HT-29 (cell line): ENCODE data around the gene NCOA1. TPM values are rescaled to one million over a fixed set of nuclear protein-coding genes. Genes with fewer than 3 reads are reported as not detected.
A peak's percentile ranks its signal among the peaks of the same experiment; 100 is the strongest.
"Not testable (repeated sequence)": the region's sequence is repeated elsewhere in the genome, so short reads cannot be mapped to it uniquely, and the experiment has no call there.

ENCODE experiments used
- DNase-seq: peaks from one replicate; pipeline ENCODE4 v3.0.0-alpha.2; 2015; ENCODE audit warnings: low spot score
- total RNA-seq: library from RNA; depleted of rRNA; stranded (reverse); fragments of >200 nt; shearing (Covaris generic); gene quantifications from 2 replicates; pipeline ENCODE4 v1.2.3, GENCODE V29; 2014

Gene NCOA1
- total RNA-seq, 1 experiment from 2014 or later = 4.0 TPM

- no peak for DNase-seq
These were observed 85.1 kb downstream of the NCOA1 start for GRCh38 chr2:24576146-24576545.

DNA sequence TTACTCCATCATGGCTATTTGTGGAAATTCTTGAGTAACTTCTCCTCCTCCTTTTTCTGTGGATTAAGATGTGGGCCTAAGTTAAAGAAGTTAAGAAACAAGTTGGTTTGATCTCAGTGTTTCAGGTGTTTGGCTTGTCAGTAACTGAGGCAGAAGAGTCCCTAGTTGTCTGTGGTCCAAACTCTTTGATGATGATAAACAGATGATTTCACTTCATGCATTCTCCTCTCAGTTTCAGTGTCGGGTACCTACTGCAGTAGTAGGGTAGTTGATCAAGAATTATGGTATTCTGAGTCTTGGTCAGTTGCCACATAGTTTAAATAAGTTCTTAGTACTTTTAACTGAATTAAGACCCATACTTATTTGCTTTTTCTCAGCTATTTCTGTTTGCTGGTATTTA lies 85.6 kb downstream of the NCOA1 start:
- no peak for DNase-seq

GRCh38 chr2:24577481-24577880 lies 86.4 kb downstream of the NCOA1 start:
- no peak for DNase-seq

DNA sequence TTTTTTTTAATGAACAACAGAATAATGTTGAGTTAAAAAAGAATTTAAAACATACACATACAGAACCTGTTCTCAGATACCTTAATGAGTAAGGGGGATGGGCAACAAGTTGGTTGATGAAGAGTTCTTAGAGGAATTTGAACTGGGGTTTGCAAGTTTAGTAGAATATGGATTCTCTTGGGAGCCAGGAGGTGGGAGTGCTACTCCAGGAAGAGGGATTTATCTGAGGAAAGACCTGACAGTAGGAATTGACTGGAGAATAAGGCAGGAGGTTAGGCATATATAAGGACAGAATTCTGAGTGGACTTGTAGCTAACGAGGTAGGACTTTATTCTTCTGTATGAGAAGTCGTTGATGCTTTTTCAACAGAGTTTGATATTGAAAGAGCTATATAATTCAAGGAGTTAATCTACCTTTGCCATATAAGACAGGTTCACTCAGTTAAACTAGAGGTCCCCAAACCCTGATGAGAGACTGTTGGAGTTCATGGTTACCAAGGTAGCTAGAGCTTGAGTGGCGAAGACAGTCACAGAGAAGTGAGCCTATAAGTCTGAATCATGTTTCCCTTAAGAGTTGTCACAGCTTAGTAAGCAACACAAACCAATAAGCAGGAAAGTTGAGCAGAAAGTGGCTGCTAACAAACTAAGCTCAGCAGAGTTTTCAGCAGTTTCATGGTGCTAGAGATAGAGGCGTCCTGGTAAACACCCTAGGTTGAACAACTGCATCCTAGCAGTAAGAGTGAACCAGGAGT lies 88.2 kb downstream of the NCOA1 start:
- DNase-seq = no peak

GRCh38 chr2:24580561-24580960 lies 89.5 kb downstream of the NCOA1 start:
- no peak for DNase-seq

GRCh38 chr2:24581971-24582370 lies 90.9 kb downstream of the NCOA1 start:
- DNase-seq = not testable (repeated sequence)

GRCh38 chr2:24586955-24587354 lies 95.9 kb downstream of the NCOA1 start:
- no peak for DNase-seq

DNA sequence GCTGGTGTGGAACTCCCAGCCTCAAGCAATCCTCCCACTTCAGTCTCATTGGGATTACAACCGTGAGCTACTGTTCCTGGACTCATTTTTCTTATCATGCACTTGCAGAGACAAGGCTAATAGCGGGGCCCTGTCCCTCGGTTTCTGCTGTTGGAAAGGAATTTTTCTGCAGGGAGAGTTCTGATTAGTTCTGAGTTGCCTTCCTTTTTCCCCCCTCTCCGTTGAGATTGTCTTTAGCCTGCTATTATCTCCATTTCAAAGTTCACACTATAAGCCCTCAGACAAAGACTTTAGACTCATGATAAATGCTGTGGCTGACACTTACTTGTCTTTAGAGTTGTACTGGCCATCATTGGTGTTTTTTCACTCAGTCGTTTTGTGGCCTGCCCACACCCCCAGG lies 97.2 kb downstream of the NCOA1 start:
- no peak for DNase-seq

- no peak for DNase-seq
These were observed 101.5 kb downstream of the NCOA1 start for GRCh38 chr2:24592441-24593100.

- no peak for DNase-seq
These were observed 103.2 kb downstream of the NCOA1 start for GRCh38 chr2:24594283-24594682.

DNA sequence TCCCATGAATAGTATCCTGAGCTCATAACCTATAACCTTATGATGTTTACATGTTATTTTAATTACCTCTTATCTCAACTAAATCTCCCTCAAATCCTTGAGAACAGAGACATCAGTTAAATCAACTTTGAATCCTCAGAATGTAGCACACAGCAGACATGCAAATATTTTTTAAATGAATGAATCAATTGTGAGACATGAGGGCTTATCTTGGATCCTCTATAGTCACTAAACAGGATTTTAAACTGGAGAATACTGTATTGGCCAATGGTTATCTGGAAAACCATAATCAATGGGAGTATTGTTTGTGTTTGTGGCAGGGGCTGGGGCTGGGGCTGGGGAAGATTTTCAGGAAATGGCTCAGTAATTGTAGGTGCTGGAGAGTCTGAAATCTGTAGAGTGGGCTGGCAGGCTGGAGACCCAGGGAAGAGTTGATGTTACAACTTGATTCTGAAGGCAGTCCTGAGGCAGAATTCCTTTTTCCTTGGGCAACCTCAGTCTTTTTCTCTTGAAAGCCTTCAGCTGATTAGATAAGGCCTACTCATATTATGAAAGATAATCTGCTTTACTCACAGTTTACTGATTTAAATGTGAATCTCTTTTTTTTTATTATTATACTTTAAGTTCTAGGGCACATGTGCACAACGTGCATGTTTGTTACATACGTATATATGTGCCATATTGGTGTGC lies 106.3 kb downstream of the NCOA1 start:
- DNase-seq = no peak

- not testable (repeated sequence) for DNase-seq
These were observed 109.1 kb downstream of the NCOA1 start for GRCh38 chr2:24600140-24600539.

GRCh38 chr2:24611631-24612030 lies 120.6 kb downstream of the NCOA1 start:
- DNase-seq = no peak

- peak; percentile 47 for DNase-seq
These were observed 122.2 kb downstream of the NCOA1 start for GRCh38 chr2:24613154-24613814.

- no peak for DNase-seq
These were observed 125.6 kb downstream of the NCOA1 start for GRCh38 chr2:24616616-24617015.

DNA sequence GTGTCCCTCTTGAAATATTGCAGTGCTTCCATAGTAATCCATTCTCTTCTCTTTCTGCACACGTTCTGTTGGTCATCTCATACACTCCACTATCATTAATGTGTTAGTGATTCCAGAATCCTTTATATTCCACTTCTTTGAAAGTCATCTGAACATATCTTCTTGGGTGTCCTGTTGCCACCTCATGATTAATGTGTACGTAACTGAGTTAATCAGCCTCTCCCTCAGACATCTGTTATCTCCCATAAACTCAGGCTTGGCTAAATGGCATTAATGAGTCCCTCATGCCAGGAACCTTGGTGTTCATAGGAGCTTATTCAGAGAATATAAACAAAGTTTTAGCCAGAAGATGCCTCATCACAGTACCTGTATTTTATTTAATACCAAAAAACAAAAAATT lies 126.4 kb downstream of the NCOA1 start:
- no peak for DNase-seq

- no peak for DNase-seq
These were observed 127.1 kb downstream of the NCOA1 start for GRCh38 chr2:24618144-24618543.

GRCh38 chr2:24618680-24619079 lies 127.6 kb downstream of the NCOA1 start:
- DNase-seq = no peak

GRCh38 chr2:24620936-24621335 lies 129.9 kb downstream of the NCOA1 start:
- DNase-seq = no peak

- no peak for DNase-seq
These were observed 130.9 kb downstream of the NCOA1 start for GRCh38 chr2:24621779-24622538.

- no peak for DNase-seq
These were observed 132.5 kb downstream of the NCOA1 start for GRCh38 chr2:24623535-24623934.
